Measurements from ENCODE around the gene ARHGAP23. TPM values are rescaled to one million over a fixed set of nuclear protein-coding genes. Genes with fewer than 3 reads are reported as not detected.

The ARHGAP23 gene
- total RNA-seq, 3 donors from 2014 or later (not counting 1 experiment from before 2014, with no cell fraction given) = 0.19 to 1.8 (median 1.7) TPM

DNA sequence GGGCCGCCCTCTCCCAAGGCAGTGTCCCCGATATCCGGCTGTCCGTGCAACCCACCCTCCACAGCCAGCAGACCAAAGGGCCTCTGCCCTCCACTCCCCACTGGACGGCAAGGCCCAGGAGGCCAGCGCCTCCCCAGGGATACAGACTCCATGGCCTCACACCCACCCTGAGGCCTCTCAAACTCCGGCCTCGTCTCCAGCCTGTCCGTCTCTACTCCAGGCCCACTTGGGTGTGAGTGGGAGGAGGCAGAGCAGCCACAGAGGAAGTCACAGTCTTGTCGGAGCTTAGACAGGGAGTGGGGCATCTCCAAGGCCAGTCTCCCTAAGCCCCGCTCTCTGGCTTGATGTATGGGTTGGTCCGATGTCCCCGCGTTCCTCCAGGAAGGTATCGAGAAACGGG, 104.2 kb downstream of the ARHGAP23 start:
- Histone ChIP-seq H3K27me3 (ENCODE audit: control insufficient read depth, insufficient read depth, low read length) (no peaks in the 10 kb centered on the region), H3K36me3 (ENCODE audit: control insufficient read depth, insufficient read depth, low read length) (no peaks in the 10 kb centered on the region), H3K27ac (ENCODE audit: low read length) (no peak overlapping the region), H3K4me3 (ENCODE audit: low read length) (no peak overlapping the region), H3K9me3 (ENCODE audit: control insufficient read depth, insufficient read depth, low read length) (no peaks in the 10 kb centered on the region), H3K4me1 (ENCODE audit: control insufficient read depth, insufficient read depth, low read length) (no peaks in the 10 kb centered on the region)
- Mint-ChIP-seq H3K27me3 (ENCODE audit: low read depth in 2 of 2) (peaks cover 25 to 27% of the 10 kb centered on the region in 2 donors), H3K27ac (no peak overlapping the region), H3K4me3 (no peak overlapping the region), H3K36me3 (no peaks in the 10 kb centered on the region), H3K4me1 (no peaks in the 10 kb centered on the region), H3K9me3 (no peaks in the 10 kb centered on the region)
- no peak for TF ChIP-seq CTCF (IDR thresholded peaks at IDR 0.05)
- 87% methylated on average over 15 of the region's 16 CpGs for WGBS (ENCODE audit: insufficient coverage)
- no peak for DNase-seq
- no peak for ATAC-seq
- intact Hi-C loops (cut with micrococcal nuclease) = no loop called here

- H3K27me3 Mint-ChIP-seq (ENCODE audit: low read depth in 2 of 2) = peaks cover 22% of the 10 kb centered on the region in 2 donors
- no peaks in the 10 kb centered on the region for H3K4me1 ChIP-seq (ENCODE audit: control insufficient read depth, insufficient read depth, low read length)
- ATAC-seq (no peak), DNase-seq (no peak)
- intact Hi-C loops (cut with micrococcal nuclease) = no loop called here
- no peaks in the 10 kb centered on the region for H3K9me3 ChIP-seq (ENCODE audit: control insufficient read depth, insufficient read depth, low read length)
- 87% methylated on average over 9 of the region's 9 CpGs for WGBS (ENCODE audit: insufficient coverage)
- H3K36me3 ChIP-seq (ENCODE audit: control insufficient read depth, insufficient read depth, low read length) = no peaks in the 10 kb centered on the region
- no peaks in the 10 kb centered on the region for H3K9me3 Mint-ChIP-seq
- no peaks in the 10 kb centered on the region for H3K4me1 Mint-ChIP-seq
- H3K4me3 ChIP-seq (ENCODE audit: low read length) = no peak overlapping the region
- no peaks in the 10 kb centered on the region for H3K27me3 ChIP-seq (ENCODE audit: control insufficient read depth, insufficient read depth, low read length)
- H3K4me3 Mint-ChIP-seq = no peak overlapping the region
- H3K27ac ChIP-seq (ENCODE audit: low read length) = no peak overlapping the region
- no peak for TF ChIP-seq CTCF (IDR thresholded peaks at IDR 0.05)
- no peak overlapping the region for H3K27ac Mint-ChIP-seq
- no peaks in the 10 kb centered on the region for H3K36me3 Mint-ChIP-seq
Observed at GRCh38 chr17:38533241-38533640, 105.0 kb downstream of the ARHGAP23 start.

DNA sequence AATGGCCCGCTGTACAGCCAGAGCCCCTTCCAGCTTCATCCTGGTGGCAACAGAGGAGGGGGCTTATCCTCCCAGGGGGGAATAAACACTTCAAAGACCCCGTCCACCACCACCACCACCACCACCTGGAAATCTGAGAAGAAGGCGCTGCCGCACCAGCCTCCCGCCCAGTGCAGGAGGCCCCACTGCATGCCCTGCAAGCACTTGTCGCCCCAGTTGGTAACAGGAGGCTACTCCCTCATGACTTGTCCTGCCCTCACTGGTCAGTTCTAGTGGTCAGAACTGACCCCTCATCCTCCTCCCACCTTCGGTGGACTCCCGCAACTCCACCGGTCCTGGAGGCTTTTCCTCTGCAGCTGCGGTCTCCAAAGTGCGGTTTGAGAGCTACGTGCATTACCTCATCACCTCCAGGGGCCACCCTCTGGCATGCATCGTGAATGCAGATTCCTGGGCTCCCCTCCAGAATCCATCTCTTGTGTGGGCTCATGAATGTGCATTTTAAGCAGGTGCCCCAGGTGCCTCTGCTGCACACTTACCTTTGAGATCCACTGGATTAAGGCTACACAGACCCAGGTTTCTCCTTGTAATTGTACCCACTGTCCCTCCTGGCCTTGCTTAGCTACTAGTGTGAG, 105.7 kb downstream of the ARHGAP23 start:
- no peak overlapping the region for H3K27ac ChIP-seq (ENCODE audit: low read length)
- WGBS (ENCODE audit: insufficient coverage) = 80% methylated on average over 13 of the region's 13 CpGs
- Mint-ChIP-seq H3K27me3 (ENCODE audit: low read depth in 2 of 2) (peaks cover 19% of the 10 kb centered on the region in 2 donors), H3K4me3 (no peak overlapping the region), H3K9me3 (no peaks in the 10 kb centered on the region), H3K27ac (no peak overlapping the region), H3K4me1 (no peaks in the 10 kb centered on the region), H3K36me3 (no peaks in the 10 kb centered on the region)
- no peaks in the 10 kb centered on the region for H3K9me3 ChIP-seq (ENCODE audit: control insufficient read depth, insufficient read depth, low read length)
- DNase-seq = no peak
- H3K36me3 ChIP-seq (ENCODE audit: control insufficient read depth, insufficient read depth, low read length) = no peaks in the 10 kb centered on the region
- intact Hi-C loops (cut with micrococcal nuclease) = no loop called here
- ATAC-seq = no peak
- no peak for TF ChIP-seq CTCF (IDR thresholded peaks at IDR 0.05)
- no peaks in the 10 kb centered on the region for H3K4me1 ChIP-seq (ENCODE audit: control insufficient read depth, insufficient read depth, low read length)
- no peaks in the 10 kb centered on the region for H3K27me3 ChIP-seq (ENCODE audit: control insufficient read depth, insufficient read depth, low read length)
- H3K4me3 ChIP-seq (ENCODE audit: low read length) = no peak overlapping the region

GRCh38 chr17:38534498-38534885, 106.2 kb downstream of the ARHGAP23 start:
- H3K36me3 Mint-ChIP-seq = no peaks in the 10 kb centered on the region
- no peak for TF ChIP-seq CTCF (IDR thresholded peaks at IDR 0.05)
- H3K4me3 Mint-ChIP-seq = no peak overlapping the region
- no peak overlapping the region for H3K27ac ChIP-seq (ENCODE audit: low read length)
- 61% methylated on average over 7 of the region's 7 CpGs for WGBS (ENCODE audit: insufficient coverage)
- H3K36me3 ChIP-seq (ENCODE audit: control insufficient read depth, insufficient read depth, low read length) = no peaks in the 10 kb centered on the region
- H3K27me3 ChIP-seq (ENCODE audit: control insufficient read depth, insufficient read depth, low read length) = no peaks in the 10 kb centered on the region
- intact Hi-C loops (cut with micrococcal nuclease) = no loop called here
- no peak for DNase-seq
- H3K4me1 ChIP-seq (ENCODE audit: control insufficient read depth, insufficient read depth, low read length) = no peaks in the 10 kb centered on the region
- no peaks in the 10 kb centered on the region for H3K4me1 Mint-ChIP-seq
- H3K27ac Mint-ChIP-seq = no peak overlapping the region
- no peak for ATAC-seq
- H3K9me3 ChIP-seq (ENCODE audit: control insufficient read depth, insufficient read depth, low read length) = no peaks in the 10 kb centered on the region
- no peaks in the 10 kb centered on the region for H3K9me3 Mint-ChIP-seq
- H3K27me3 Mint-ChIP-seq (ENCODE audit: low read depth in 2 of 2) = peaks cover 19% of the 10 kb centered on the region in 2 donors
- H3K4me3 ChIP-seq (ENCODE audit: low read length) = no peak overlapping the region
